Measurements from ENCODE around the gene TARBP1. TPM values are rescaled to one million over a fixed set of nuclear protein-coding genes. Genes with fewer than 3 reads are reported as not detected.

Gene TARBP1
- total and polyA plus RNA-seq, 2 of the 8 experiments (the other 6 are each of a cell fraction or from before 2014, with no cell fraction given): 21.9 to 32.3 TPM

- Histone ChIP-seq H2AK5ac (ENCODE audit: low read depth, low read length) (no peak overlapping the region), H2BK12ac (ENCODE audit: low read depth, low read length) (0 out of 2 replicates have a peak overlapping the region, but pooled peaks have one; percentile 5), H3K79me1 (ENCODE audit: low read depth, low read length) (no peaks in the 10 kb centered on the region), H4K8ac (ENCODE audit: extremely low read depth, insufficient read depth, low read length) (no peak overlapping the region), H3K9ac (replicated peaks in 1 of 4; ENCODE audit: extremely low read depth in 1 of 4, low read depth in 3 of 4, low read length in 3 of 4) (no peak overlapping the region), H2BK15ac (ENCODE audit: low read length) (peak overlapping the region; percentile 47; the same call in 1 of the 2 replicates), H3K27me3 (replicated peaks in 1 of 4; ENCODE audit: control insufficient read depth in 3 of 4, extremely low read depth in 1 of 4, insufficient read depth in 3 of 4, low read length in 3 of 4) (no peaks in the 10 kb centered on the region), H3K4me1 (replicated peaks in 1 of 4; ENCODE audit: control insufficient read depth in 3 of 4, insufficient read depth in 4 of 4, low read length in 3 of 4) (peaks cover 0 to 3% (median 0%) of the 10 kb centered on the region in 4 experiments; a peak in 2 of 7 replicates), H2BK120ac (replicated peaks; ENCODE audit: low read depth, low read length) (no peak overlapping the region), H3K4ac (replicated peaks; ENCODE audit: insufficient read length, low read depth, low read length) (no peak overlapping the region), H3K9me3 (ENCODE audit: insufficient read depth in 2 of 2, low read depth in 1 of 2, low read length in 1 of 2) (no peaks in the 10 kb centered on the region), H3K79me2 (ENCODE audit: control insufficient read depth in 1 of 2, insufficient read depth in 2 of 2, low read length in 2 of 2) (no peaks in the 10 kb centered on the region), H4K91ac (replicated peaks; ENCODE audit: insufficient read length, low read length) (no peak overlapping the region), H3K23me2 (ENCODE audit: low read depth, low read length) (no peaks in the 10 kb centered on the region), H3K4me3 (ENCODE audit: extremely low read depth in 1 of 4, insufficient read depth in 2 of 4, low read depth in 3 of 4, low read length in 4 of 4) (no peak overlapping the region), H3K56ac (replicated peaks; ENCODE audit: insufficient read length, low read depth, low read length) (no peak overlapping the region), H2BK20ac (ENCODE audit: low read length) (0 out of 2 replicates have a peak overlapping the region, but pooled peaks have one; percentile 43), H2BK5ac (ENCODE audit: low read depth, low read length) (no peak overlapping the region), H3K14ac (ENCODE audit: insufficient read length) (no peak overlapping the region), H4K5ac (ENCODE audit: insufficient read length, low read depth, low read length) (no peak overlapping the region), H3K36me3 (ENCODE audit: control insufficient read depth in 2 of 4, insufficient read depth in 4 of 4, low read length in 3 of 4) (no peaks in the 10 kb centered on the region), H3K4me2 (ENCODE audit: insufficient read depth in 1 of 2, low read depth in 2 of 2, low read length in 2 of 2) (no peak overlapping the region), H3K18ac (ENCODE audit: extremely low read depth, low read length) (peak overlapping the region; percentile 92), H2AFZ (ENCODE audit: low read length) (peak overlapping the region; percentile 98), H4K20me1 (replicated peaks in 1 of 2; ENCODE audit: control insufficient read depth in 1 of 2, insufficient read depth in 2 of 2, low read length in 2 of 2) (no peaks in the 10 kb centered on the region), H3K23ac (ENCODE audit: insufficient read length) (no peak overlapping the region), H3K27ac (ENCODE audit: low read depth, low read length) (no peak overlapping the region)
- DNase-seq (ENCODE audit: low read depth in 1 of 2, low spot score in 2 of 2) (peak in 1 of 2 experiments; percentile 96), FAIRE-seq (no peak)
- ChIA-PET CTCF (ENCODE audit: partially characterized antibody) (interaction anchor here (0.7 to 4.2 kb wide), 47 partner anchors 10 to 634 kb away, joined by 3 to 27 read pairs (median 4); no protein-coding TSS in a partner anchor), POLR2A (ENCODE audit: partially characterized antibody) (interaction anchor here (0.7 to 1.4 kb wide), 6 partner anchors 9 to 606 kb away, joined by 3 to 6 read pairs (median 3); partner anchors contain the start of gene IRF2BP2)
- WGBS, 2 experiments (ENCODE audit: extremely low coverage in 1 of 2, insufficient coverage in 1 of 2, insufficient read length in 1 of 2, insufficient replicate concordance in 2 of 2, low coverage in 1 of 2, low lambda C conversion rate in 2 of 2, missing lambda C conversion rate in 1 of 2): 44% methylated on average over 27 of the region's 27 CpGs; no CpG with 5 or more reads in 1 of the 2 experiments
- TF ChIP-seq EP300 (IDR thresholded peaks at IDR 0.05; ENCODE audit: borderline replicate concordance in 1 of 2, low read depth in 2 of 2, low read length in 2 of 2) (no peak), ASH2L (IDR thresholded peaks at IDR 0.05; ENCODE audit: low read length) (peak; percentile 49), NRF1 (IDR thresholded peaks at IDR 0.05; ENCODE audit: low read depth, low read length) (no peak), CTBP2 (IDR thresholded peaks at IDR 0.05; ENCODE audit: borderline replicate concordance, insufficient read depth, insufficient read length, low read length) (no peak), TAF7 (optimal IDR thresholded peaks at IDR 0.05; ENCODE audit: borderline replicate concordance, low read depth, low read length) (peak; percentile 41), RAD21 (IDR thresholded peaks at IDR 0.05 in 1 of 2, conservative IDR thresholded peaks at IDR 0.05 in 1 of 2; ENCODE audit: low read depth in 2 of 2, low read length in 2 of 2) (peak; percentile 98 to 99), PHF8 (conservative IDR thresholded peaks at IDR 0.05; ENCODE audit: low read depth, low read length) (no peak), SRF (IDR thresholded peaks at IDR 0.05; ENCODE audit: low read depth, low read length) (0 out of 2 replicates have a peak, but pooled peaks have one; percentile 2), TAF1 (IDR thresholded peaks at IDR 0.05; ENCODE audit: low read depth, low read length) (no peak), BACH1 (IDR thresholded peaks at IDR 0.05; ENCODE audit: low read length) (no peak)
Observed at GRCh38 chr1:234499119-234499942, 20.4 kb upstream of the TARBP1 start.
